ENCODE measurements around the gene TBX1.

The TBX1 gene

GRCh38 chr22:19732403-19733113, 28.0 kb upstream of the TBX1 start:
- H3K4me1 ChIP-seq (ENCODE audit: control insufficient read depth in 1 of 2, insufficient read depth in 1 of 2, low read depth in 1 of 2, low read length in 1 of 2), result peaks cover 6 to 9% of the 10 kb centered on the region in 2 experiments
- TF ChIP-seq, protein P1, sequence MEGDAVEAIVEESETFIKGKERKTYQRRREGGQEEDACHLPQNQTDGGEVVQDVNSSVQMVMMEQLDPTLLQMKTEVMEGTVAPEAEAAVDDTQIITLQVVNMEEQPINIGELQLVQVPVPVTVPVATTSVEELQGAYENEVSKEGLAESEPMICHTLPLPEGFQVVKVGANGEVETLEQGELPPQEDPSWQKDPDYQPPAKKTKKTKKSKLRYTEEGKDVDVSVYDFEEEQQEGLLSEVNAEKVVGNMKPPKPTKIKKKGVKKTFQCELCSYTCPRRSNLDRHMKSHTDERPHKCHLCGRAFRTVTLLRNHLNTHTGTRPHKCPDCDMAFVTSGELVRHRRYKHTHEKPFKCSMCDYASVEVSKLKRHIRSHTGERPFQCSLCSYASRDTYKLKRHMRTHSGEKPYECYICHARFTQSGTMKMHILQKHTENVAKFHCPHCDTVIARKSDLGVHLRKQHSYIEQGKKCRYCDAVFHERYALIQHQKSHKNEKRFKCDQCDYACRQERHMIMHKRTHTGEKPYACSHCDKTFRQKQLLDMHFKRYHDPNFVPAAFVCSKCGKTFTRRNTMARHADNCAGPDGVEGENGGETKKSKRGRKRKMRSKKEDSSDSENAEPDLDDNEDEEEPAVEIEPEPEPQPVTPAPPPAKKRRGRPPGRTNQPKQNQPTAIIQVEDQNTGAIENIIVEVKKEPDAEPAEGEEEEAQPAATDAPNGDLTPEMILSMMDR (IDR thresholded peaks at IDR 0.05), result no peak
- no peak overlapping the region for H3K27ac ChIP-seq
- peaks cover 58% of the 10 kb centered on the region for H3K27me3 ChIP-seq
- no peaks in the 10 kb centered on the region for H3K9me3 ChIP-seq
- H3K4me3 ChIP-seq (ENCODE audit: low read depth in 1 of 2, low read length in 1 of 2), result no peak overlapping the region
- no peaks in the 10 kb centered on the region for H3K36me3 ChIP-seq

DNA sequence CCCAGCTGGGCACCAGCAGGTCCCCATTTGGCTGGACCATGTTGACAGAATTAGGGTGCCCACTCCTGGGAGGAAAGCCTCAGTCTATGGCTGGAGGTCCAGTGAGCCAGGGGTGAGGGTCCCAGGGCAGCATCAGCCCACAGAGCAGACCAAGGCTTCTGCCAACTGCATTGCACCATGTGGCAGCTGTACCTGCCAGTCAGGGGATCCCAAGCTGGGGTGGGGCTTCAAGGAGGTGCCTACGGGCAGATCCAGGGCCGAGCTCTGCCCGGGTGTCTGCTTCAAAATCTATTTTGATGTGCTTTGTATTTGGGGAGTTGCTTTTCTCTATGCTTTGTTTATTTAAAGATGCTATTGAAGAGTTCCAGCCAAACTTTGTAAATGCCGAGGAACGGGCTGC, 26.8 kb upstream of the TBX1 start:
- peaks cover 49% of the 10 kb centered on the region for H3K27me3 ChIP-seq
- TF ChIP-seq, protein P1 (IDR thresholded peaks at IDR 0.05), result no peak
- no peak overlapping the region for H3K4me3 ChIP-seq (ENCODE audit: low read depth in 1 of 2, low read length in 1 of 2)
- no peak overlapping the region for H3K27ac ChIP-seq
- H3K9me3 ChIP-seq, result no peaks in the 10 kb centered on the region
- peaks cover 6 to 9% of the 10 kb centered on the region in 2 experiments for H3K4me1 ChIP-seq (ENCODE audit: control insufficient read depth in 1 of 2, insufficient read depth in 1 of 2, low read depth in 1 of 2, low read length in 1 of 2)
- H3K36me3 ChIP-seq, result no peaks in the 10 kb centered on the region

- TF ChIP-seq, protein P1 (IDR thresholded peaks at IDR 0.05), result no peak
- peaks cover 49% of the 10 kb centered on the region for H3K27me3 ChIP-seq
- H3K4me1 ChIP-seq (ENCODE audit: control insufficient read depth in 1 of 2, insufficient read depth in 1 of 2, low read depth in 1 of 2, low read length in 1 of 2), result peaks cover 6 to 9% of the 10 kb centered on the region in 2 experiments
- H3K4me3 ChIP-seq (ENCODE audit: low read depth in 1 of 2, low read length in 1 of 2), result no peak overlapping the region
- no peaks in the 10 kb centered on the region for H3K36me3 ChIP-seq
- H3K9me3 ChIP-seq, result no peaks in the 10 kb centered on the region
- H3K27ac ChIP-seq, result no peak overlapping the region
These were observed 26.4 kb upstream of the TBX1 start for GRCh38 chr22:19734163-19734562.

- no peak overlapping the region for H3K27ac ChIP-seq
- H3K4me1 ChIP-seq (ENCODE audit: control insufficient read depth in 1 of 2, insufficient read depth in 1 of 2, low read depth in 1 of 2, low read length in 1 of 2), result peaks cover 6 to 9% of the 10 kb centered on the region in 2 experiments
- no peaks in the 10 kb centered on the region for H3K36me3 ChIP-seq
- H3K4me3 ChIP-seq (ENCODE audit: low read depth in 1 of 2, low read length in 1 of 2), result no peak overlapping the region
- H3K9me3 ChIP-seq, result no peaks in the 10 kb centered on the region
- TF ChIP-seq, protein P1 (IDR thresholded peaks at IDR 0.05), result no peak
- peaks cover 46% of the 10 kb centered on the region for H3K27me3 ChIP-seq
These were observed 25.7 kb upstream of the TBX1 start for GRCh38 chr22:19734837-19735382.

- Histone ChIP-seq H3K4me3 (ENCODE audit: low read depth in 1 of 2, low read length in 1 of 2) (no peak overlapping the region), H3K9me3 (no peaks in the 10 kb centered on the region), H3K27ac (no peak overlapping the region), H3K27me3 (peaks cover 36% of the 10 kb centered on the region), H3K36me3 (no peaks in the 10 kb centered on the region), H3K4me1 (ENCODE audit: control insufficient read depth in 1 of 2, insufficient read depth in 1 of 2, low read depth in 1 of 2, low read length in 1 of 2) (peaks cover 3% of the 10 kb centered on the region in 2 experiments)
- TF ChIP-seq, protein P1 (IDR thresholded peaks at IDR 0.05), result no peak
These were observed 24.7 kb upstream of the TBX1 start for GRCh38 chr22:19735665-19736510.
